Endothelial cell of umbilical vein (primary cell): ENCODE results near the gene CKB.

ENCODE experiments used
- EZH2 ChIP-seq: IDR thresholded peaks from 2 replicates; pipeline ENCODE4 v1.6.1; 2012; ENCODE audit warnings: borderline replicate concordance, low read depth, mild to moderate bottlenecking, moderate library complexity, low read length, inconsistent platforms; ENCODE audit not compliant: severe bottlenecking
- GATA2 ChIP-seq: IDR thresholded peaks from 2 replicates; pipeline ENCODE4 v1.7.0; 2011; ENCODE audit warnings: low read depth, mild to moderate bottlenecking, moderate library complexity, mixed read lengths, low read length; ENCODE audit not compliant: insufficient read length, insufficient read depth
- JUN ChIP-seq: IDR thresholded peaks from 2 replicates; pipeline ENCODE4 v1.6.1; 2011; ENCODE audit warnings: borderline replicate concordance, low read depth; ENCODE audit not compliant: insufficient read length, insufficient read depth
- MAX ChIP-seq: IDR thresholded peaks from 2 replicates; pipeline ENCODE4 v1.6.1; 2011; ENCODE audit not compliant: insufficient read depth, insufficient read length
- POLR2A ChIP-seq: IDR thresholded peaks from 2 replicates; pipeline ENCODE4 v1.6.1; 2012; ENCODE audit warnings: low read depth, mild to moderate bottlenecking, control low read depth, low read length
- POLR2AphosphoS5 ChIP-seq: IDR thresholded peaks from 2 replicates; pipeline ENCODE4 v1.6.1; 2012; ENCODE audit warnings: low read depth, mild to moderate bottlenecking, control low read depth, low read length, moderate library complexity; ENCODE audit not compliant: insufficient read depth
- TF ChIP-seq, protein P1 (sequence below), 2 donors: IDR thresholded peaks; 1 replicate in 1 of 2; 2 replicates in 1 of 2; pipeline ENCODE4 v1.5.1; 2011; ENCODE audit warnings: low read length in 2 of 2, mild to moderate bottlenecking in 2 of 2, moderate library complexity in 2 of 2, control low read depth in 1 of 2, inconsistent platforms in 1 of 2, low read depth in 1 of 2; ENCODE audit not compliant: insufficient read depth in 1 of 2; ENCODE audit errors: extremely low read depth in 1 of 2

GRCh38 chr14:103516426-103517173 lies 6.0 kb downstream of the CKB start:
- TF ChIP-seq, protein P1, sequence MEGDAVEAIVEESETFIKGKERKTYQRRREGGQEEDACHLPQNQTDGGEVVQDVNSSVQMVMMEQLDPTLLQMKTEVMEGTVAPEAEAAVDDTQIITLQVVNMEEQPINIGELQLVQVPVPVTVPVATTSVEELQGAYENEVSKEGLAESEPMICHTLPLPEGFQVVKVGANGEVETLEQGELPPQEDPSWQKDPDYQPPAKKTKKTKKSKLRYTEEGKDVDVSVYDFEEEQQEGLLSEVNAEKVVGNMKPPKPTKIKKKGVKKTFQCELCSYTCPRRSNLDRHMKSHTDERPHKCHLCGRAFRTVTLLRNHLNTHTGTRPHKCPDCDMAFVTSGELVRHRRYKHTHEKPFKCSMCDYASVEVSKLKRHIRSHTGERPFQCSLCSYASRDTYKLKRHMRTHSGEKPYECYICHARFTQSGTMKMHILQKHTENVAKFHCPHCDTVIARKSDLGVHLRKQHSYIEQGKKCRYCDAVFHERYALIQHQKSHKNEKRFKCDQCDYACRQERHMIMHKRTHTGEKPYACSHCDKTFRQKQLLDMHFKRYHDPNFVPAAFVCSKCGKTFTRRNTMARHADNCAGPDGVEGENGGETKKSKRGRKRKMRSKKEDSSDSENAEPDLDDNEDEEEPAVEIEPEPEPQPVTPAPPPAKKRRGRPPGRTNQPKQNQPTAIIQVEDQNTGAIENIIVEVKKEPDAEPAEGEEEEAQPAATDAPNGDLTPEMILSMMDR (IDR thresholded peaks at IDR 0.05; ENCODE audit: extremely low read depth in 1 of 2, insufficient read depth in 1 of 2, low read depth in 1 of 2, low read length in 2 of 2): no peak
- TF ChIP-seq MAX: no peak
- no peak for TF ChIP-seq POLR2A
- TF ChIP-seq EZH2: no peak
- no peak for TF ChIP-seq GATA2
- peak; percentile 10 for TF ChIP-seq POLR2AphosphoS5
- TF ChIP-seq JUN: no peak
